ENCODE data around the gene KAT8.

GRCh38 chr16:31082368-31083045 is 35.0 kb upstream of the KAT8 start:
- TF ChIP-seq CTCF (IDR thresholded peaks at IDR 0.05) = no peak
- TF ChIP-seq POLR2A (IDR thresholded peaks at IDR 0.05) = no peak
